ENCODE data around the gene UBE2D1.

UBE2D1 gene

GRCh38 chr10:58341422-58341821, 6.6 kb downstream of the UBE2D1 start:
- DNase-seq (ENCODE audit: low spot score): no peak

GRCh38 chr10:58341947-58342346, 7.1 kb downstream of the UBE2D1 start:
- no peak for DNase-seq (ENCODE audit: low spot score)

GRCh38 chr10:58347967-58348366, 13.2 kb downstream of the UBE2D1 start:
- no peak for DNase-seq (ENCODE audit: low spot score)

- DNase-seq (ENCODE audit: low spot score): no peak
These were observed 13.8 kb downstream of the UBE2D1 start for GRCh38 chr10:58348571-58349033.

- DNase-seq (ENCODE audit: low spot score): no peak
These were observed 15.2 kb downstream of the UBE2D1 start for GRCh38 chr10:58350023-58350422.

GRCh38 chr10:58350619-58351323, 16.0 kb downstream of the UBE2D1 start:
- DNase-seq (ENCODE audit: low spot score): no peak

GRCh38 chr10:58351616-58352578, 17.1 kb downstream of the UBE2D1 start:
- no peak for DNase-seq (ENCODE audit: low spot score)

GRCh38 chr10:58352956-58353610, 18.3 kb downstream of the UBE2D1 start:
- DNase-seq (ENCODE audit: low spot score): no peak

- DNase-seq (ENCODE audit: low spot score): no peak
These were observed 21.9 kb downstream of the UBE2D1 start for GRCh38 chr10:58356756-58357155.

- peak; percentile 66 for DNase-seq (ENCODE audit: low spot score)
These were observed 23.6 kb downstream of the UBE2D1 start for GRCh38 chr10:58358314-58358933.

GRCh38 chr10:58358947-58359346, 24.1 kb downstream of the UBE2D1 start:
- DNase-seq (ENCODE audit: low spot score): no peak

- no peak for DNase-seq (ENCODE audit: low spot score)
These were observed 24.7 kb downstream of the UBE2D1 start for GRCh38 chr10:58359541-58359940.

- DNase-seq (ENCODE audit: low spot score): no peak
These were observed 25.7 kb downstream of the UBE2D1 start for GRCh38 chr10:58360412-58361004.

GRCh38 chr10:58361353-58361752, 26.5 kb downstream of the UBE2D1 start:
- DNase-seq (ENCODE audit: low spot score): no peak

GRCh38 chr10:58362027-58362789, 27.4 kb downstream of the UBE2D1 start:
- no peak for DNase-seq (ENCODE audit: low spot score)

GRCh38 chr10:58367069-58367468, 32.3 kb downstream of the UBE2D1 start:
- no peak for DNase-seq (ENCODE audit: low spot score)

GRCh38 chr10:58371473-58371872, 36.7 kb downstream of the UBE2D1 start:
- no peak for DNase-seq (ENCODE audit: low spot score)

- DNase-seq (ENCODE audit: low spot score): no peak
These were observed 38.0 kb downstream of the UBE2D1 start for GRCh38 chr10:58372607-58373441.

GRCh38 chr10:58373442-58373827, 38.6 kb downstream of the UBE2D1 start:
- no peak for DNase-seq (ENCODE audit: low spot score)

GRCh38 chr10:58382489-58382995, 47.7 kb downstream of the UBE2D1 start:
- no peak for DNase-seq (ENCODE audit: low spot score)
